Inflammatory macrophage treated with lipopolysaccharide for 1 hour (primary cell): ENCODE measurements around the gene NAV2.
"Not testable (repeated sequence)": the region's sequence is repeated elsewhere in the genome, so short reads cannot be mapped to it uniquely, and the experiment has no call there.

ENCODE experiments used
- DNase-seq, 2 donors: peaks; one replicate each; pipeline ENCODE4 v3.0.0-alpha.2; 2020 to 2022

Gene NAV2

GRCh38 chr11:19906126-19906525 is 193.5 kb downstream of the NAV2 start:
- DNase-seq: no peak

- DNase-seq: no peak
Measured at GRCh38 chr11:19907008-19907579, 194.5 kb downstream of the NAV2 start.

GRCh38 chr11:19907839-19908238 is 195.2 kb downstream of the NAV2 start:
- DNase-seq: no peak

GRCh38 chr11:19910931-19911330 is 198.3 kb downstream of the NAV2 start:
- DNase-seq: no peak

- DNase-seq: no peak
Measured at GRCh38 chr11:19912115-19912957, 199.7 kb downstream of the NAV2 start.

- DNase-seq: no peak
Measured at GRCh38 chr11:19912958-19913892, 200.6 kb downstream of the NAV2 start.

- DNase-seq: no peak
Measured at GRCh38 chr11:19913893-19914249, 201.2 kb downstream of the NAV2 start.

- no peak for DNase-seq
Measured at GRCh38 chr11:19915808-19916207, 203.2 kb downstream of the NAV2 start.

GRCh38 chr11:19917069-19917468 is 204.4 kb downstream of the NAV2 start:
- DNase-seq: no peak

- no peak for DNase-seq
Measured at GRCh38 chr11:19918302-19919049, 205.8 kb downstream of the NAV2 start.

GRCh38 chr11:19919050-19919561 is 206.5 kb downstream of the NAV2 start:
- no peak for DNase-seq

GRCh38 chr11:19920982-19921381 is 208.3 kb downstream of the NAV2 start:
- DNase-seq: no peak

GRCh38 chr11:19921976-19922688 is 209.5 kb downstream of the NAV2 start:
- DNase-seq: no peak

GRCh38 chr11:19922689-19923035 is 210.0 kb downstream of the NAV2 start:
- no peak for DNase-seq

GRCh38 chr11:19923626-19924025 is 211.0 kb downstream of the NAV2 start:
- DNase-seq: no peak

- no peak for DNase-seq
Measured at GRCh38 chr11:19924311-19924710, 211.7 kb downstream of the NAV2 start.

GRCh38 chr11:19924716-19925115 is 212.1 kb downstream of the NAV2 start:
- DNase-seq: no peak

- DNase-seq: not testable (repeated sequence)
Measured at GRCh38 chr11:19927403-19927802, 214.8 kb downstream of the NAV2 start.

GRCh38 chr11:19929147-19929546 is 216.5 kb downstream of the NAV2 start:
- DNase-seq: no peak

- DNase-seq: no peak
Measured at GRCh38 chr11:19929655-19930054, 217.0 kb downstream of the NAV2 start.

- no peak for DNase-seq
Measured at GRCh38 chr11:19931141-19931770, 218.6 kb downstream of the NAV2 start.
